Thoracic aorta (tissue), 2 donors: Measurements from ENCODE around the gene RTL10. TPM values are rescaled to one million over a fixed set of nuclear protein-coding genes. Genes with fewer than 3 reads are reported as not detected.

Experiments
- ATAC-seq: fragments of 150-250 bp; one replicate; pipeline ENCODE4 v1.8.0; 2017; ENCODE audit warnings: low read depth; ENCODE audit not compliant: insufficient number of reproducible peaks, low FRiP score
- DNase-seq: peaks from one replicate; pipeline ENCODE4 v3.0.0-alpha.2; 2020; ENCODE audit warnings: low spot score
- H3K27ac ChIP-seq, 2 donors: fragments of 200-600 bp; sonication (generic); 1 replicate in 1 of 2; 2 replicates in 1 of 2; pipeline ENCODE4 v1.5.1; 2016; ENCODE audit warnings: mild to moderate bottlenecking in 2 of 2, moderate library complexity in 2 of 2
- H3K27me3 ChIP-seq: fragments of 200-600 bp; sonication (generic); replicated peaks from 2 replicates; pipeline ENCODE4 v1.6.0; 2016; ENCODE audit warnings: mild to moderate bottlenecking; ENCODE audit not compliant: insufficient read depth
- H3K36me3 ChIP-seq: fragments of 200-600 bp; sonication (generic); one replicate; pipeline ENCODE4 v1.5.1; 2016
- H3K4me1 ChIP-seq, 2 donors: fragments of 200-600 bp; sonication (generic); 1 replicate in 1 of 2; 2 replicates in 1 of 2; pipeline versions ENCODE4 v1.5.1 to v1.6.0; 2016; ENCODE audit warnings: low read depth in 2 of 2, mild to moderate bottlenecking in 1 of 2; ENCODE audit not compliant: control insufficient read depth in 1 of 2
- H3K4me3 ChIP-seq: fragments of 200-600 bp; sonication (generic); 2 replicates; pipeline ENCODE4 v1.5.1; 2016; ENCODE audit warnings: mild to moderate bottlenecking
- H3K9me3 ChIP-seq: fragments of 200-600 bp; sonication (generic); 2 replicates; pipeline ENCODE4 v1.5.1; 2016
- CTCF ChIP-seq: fragments of 200-600 bp; sonication (generic); IDR thresholded peaks from one replicate; pipeline ENCODE4 v1.5.1; 2019; ENCODE audit warnings: antibody characterized with exemption
- total RNA-seq, 2 donors: library from RNA; depleted of rRNA; stranded (reverse); fragments of >200 nt; gene quantifications; one replicate each; pipeline versions ENCODE4 v1.1.0 to v1.2.3, GENCODE V29; 2016

Gene RTL10
- total RNA-seq, 2 donors from 2014 or later, result 11.8 to 17.2 TPM

DNA sequence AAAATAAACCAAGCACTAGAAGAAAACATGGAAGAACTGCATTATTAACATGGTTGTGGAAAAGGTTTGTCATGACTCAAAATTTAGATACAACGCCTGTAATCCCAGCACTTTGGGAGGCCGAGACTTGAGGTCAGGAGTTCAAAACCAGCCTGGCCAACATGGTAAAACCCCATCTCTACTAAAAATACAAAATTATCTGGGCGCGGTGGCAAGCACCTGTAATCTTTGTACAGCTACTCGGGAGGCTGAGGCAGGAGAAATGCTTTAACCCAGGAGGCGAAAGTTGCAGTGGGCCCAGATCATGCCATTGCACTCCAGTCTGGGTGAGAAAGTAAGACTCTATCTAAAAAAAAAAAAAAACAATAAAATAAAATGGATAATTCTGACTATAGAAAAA lies 23.7 kb downstream of the RTL10 start:
- no peak for DNase-seq
- no peak for TF ChIP-seq CTCF
- Histone ChIP-seq H3K36me3 (no peaks in the 10 kb centered on the region), H3K4me1 (no peaks in the 10 kb centered on the region), H3K9me3 (no peaks in the 10 kb centered on the region), H3K4me3 (no peak overlapping the region), H3K27me3 (no peaks in the 10 kb centered on the region), H3K27ac (no peak overlapping the region)
- no peak for ATAC-seq

- ATAC-seq (no peak), DNase-seq (no peak)
- no peak overlapping the region for H3K4me3 ChIP-seq
- no peaks in the 10 kb centered on the region for H3K4me1 ChIP-seq
- H3K27ac ChIP-seq, result no peak overlapping the region
- no peaks in the 10 kb centered on the region for H3K36me3 ChIP-seq
- H3K27me3 ChIP-seq, result no peaks in the 10 kb centered on the region
- H3K9me3 ChIP-seq, result no peaks in the 10 kb centered on the region
- TF ChIP-seq CTCF, result no peak
These were observed 26.7 kb downstream of the RTL10 start for GRCh38 chr22:19828035-19828401.

DNA sequence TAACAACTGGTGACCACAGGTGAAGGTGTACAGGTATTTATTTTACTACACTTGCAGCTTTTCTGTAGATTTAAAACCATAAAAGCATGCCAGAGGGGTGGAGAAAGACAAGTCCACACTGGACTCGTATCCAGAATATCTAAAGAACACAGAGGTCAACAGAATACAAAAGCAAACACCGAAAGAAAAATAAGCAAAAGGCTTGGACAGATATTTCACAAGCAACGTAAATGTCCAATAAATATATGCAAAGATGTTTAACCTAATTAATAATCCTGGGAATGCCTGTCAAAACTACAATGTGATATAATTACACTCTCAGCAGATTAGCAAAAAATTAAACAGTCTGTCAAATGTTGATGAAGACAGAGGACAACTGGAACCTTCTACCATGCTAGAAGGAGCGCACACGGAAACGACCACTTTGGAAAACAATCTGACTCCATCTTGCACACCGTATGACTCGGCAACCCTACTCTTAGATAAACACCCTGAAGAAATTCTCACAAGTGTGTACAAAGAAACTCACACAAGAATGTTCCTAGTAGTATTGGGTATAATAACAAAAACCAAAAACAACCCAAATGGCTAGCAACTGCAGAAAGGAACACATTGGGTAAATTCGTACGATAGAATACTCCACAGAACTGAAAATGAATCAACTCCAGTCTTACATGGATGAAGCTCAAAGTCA lies 27.2 kb downstream of the RTL10 start:
- no peak overlapping the region for H3K27ac ChIP-seq
- DNase-seq (no peak), ATAC-seq (no peak)
- H3K4me1 ChIP-seq, result no peaks in the 10 kb centered on the region
- no peaks in the 10 kb centered on the region for H3K9me3 ChIP-seq
- H3K27me3 ChIP-seq, result no peaks in the 10 kb centered on the region
- no peak overlapping the region for H3K4me3 ChIP-seq
- no peaks in the 10 kb centered on the region for H3K36me3 ChIP-seq
- no peak for TF ChIP-seq CTCF

DNA sequence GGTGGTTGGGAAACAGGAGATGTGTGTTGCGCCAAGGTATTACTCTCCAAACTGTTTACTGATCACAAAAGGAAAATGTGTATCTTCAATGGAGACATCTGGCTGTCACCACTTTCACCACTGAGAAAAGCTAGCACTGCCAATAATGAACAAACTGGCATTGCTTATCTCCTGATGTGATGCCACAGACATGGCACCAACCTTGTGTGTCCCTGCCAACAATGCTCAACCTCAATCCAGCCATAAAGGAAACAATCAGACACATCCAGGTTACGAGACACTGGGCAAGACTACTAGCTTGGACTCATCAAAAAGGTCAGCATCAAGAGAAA lies 28.1 kb downstream of the RTL10 start:
- no peak overlapping the region for H3K4me3 ChIP-seq

DNA sequence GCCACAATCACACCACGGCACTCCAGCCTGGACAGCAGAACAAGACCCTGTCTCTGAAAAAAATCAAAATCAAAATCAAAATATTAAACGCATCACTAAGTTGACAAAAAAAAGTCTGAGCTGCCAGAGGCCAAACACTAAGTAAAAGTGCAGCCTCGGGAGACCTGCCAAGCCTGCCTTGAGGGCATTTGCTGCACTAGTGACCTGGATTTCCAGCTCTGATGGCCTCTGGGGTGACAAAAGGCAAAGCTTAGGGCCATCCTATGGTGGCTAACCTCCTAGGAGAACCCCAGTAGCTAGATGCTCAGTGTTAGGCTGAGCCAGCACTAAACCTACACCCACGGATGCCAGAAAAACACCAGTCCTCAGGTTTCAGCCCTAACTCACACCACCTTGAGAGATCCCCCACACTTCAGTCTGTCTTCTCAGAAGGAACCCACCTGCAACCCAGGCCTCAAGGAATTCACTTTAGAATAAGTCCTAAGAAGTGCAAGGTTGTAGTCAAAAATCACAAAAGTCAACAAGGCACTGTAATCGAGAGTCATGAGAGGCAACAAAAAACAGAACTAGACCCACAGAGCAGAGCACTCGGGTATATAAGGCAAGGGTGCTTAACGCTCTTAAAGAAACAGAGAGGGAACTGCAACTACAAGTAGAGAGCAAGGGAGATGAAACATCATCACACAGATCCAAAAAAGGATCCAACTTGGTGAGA lies 28.6 kb downstream of the RTL10 start:
- DNase-seq, result no peak
- no peaks in the 10 kb centered on the region for H3K9me3 ChIP-seq

More for the DNA sequence above, 28.1 kb downstream of the RTL10 start:
- H3K27me3 ChIP-seq, result no peaks in the 10 kb centered on the region
- no peaks in the 10 kb centered on the region for H3K9me3 ChIP-seq
- no peaks in the 10 kb centered on the region for H3K4me1 ChIP-seq
- no peak for TF ChIP-seq CTCF
- no peak for ATAC-seq
- no peak overlapping the region for H3K27ac ChIP-seq
- H3K36me3 ChIP-seq, result no peaks in the 10 kb centered on the region
- DNase-seq, result no peak

More for the DNA sequence above, 28.6 kb downstream of the RTL10 start:
- TF ChIP-seq CTCF, result no peak
- ATAC-seq, result no peak
- Histone ChIP-seq H3K4me3 (no peak overlapping the region), H3K27me3 (no peaks in the 10 kb centered on the region), H3K36me3 (no peaks in the 10 kb centered on the region), H3K4me1 (no peaks in the 10 kb centered on the region), H3K27ac (no peak overlapping the region)
